ENCODE results near the gene CDH26. TPM values are rescaled to one million over a fixed set of nuclear protein-coding genes. Genes with fewer than 3 reads are reported as not detected.
A peak's percentile ranks its signal among the peaks of the same experiment; 100 is the strongest.

The CDH26 gene
- polyA plus RNA-seq, 1 donor from 2014 or later, result 0.43 TPM

DNA sequence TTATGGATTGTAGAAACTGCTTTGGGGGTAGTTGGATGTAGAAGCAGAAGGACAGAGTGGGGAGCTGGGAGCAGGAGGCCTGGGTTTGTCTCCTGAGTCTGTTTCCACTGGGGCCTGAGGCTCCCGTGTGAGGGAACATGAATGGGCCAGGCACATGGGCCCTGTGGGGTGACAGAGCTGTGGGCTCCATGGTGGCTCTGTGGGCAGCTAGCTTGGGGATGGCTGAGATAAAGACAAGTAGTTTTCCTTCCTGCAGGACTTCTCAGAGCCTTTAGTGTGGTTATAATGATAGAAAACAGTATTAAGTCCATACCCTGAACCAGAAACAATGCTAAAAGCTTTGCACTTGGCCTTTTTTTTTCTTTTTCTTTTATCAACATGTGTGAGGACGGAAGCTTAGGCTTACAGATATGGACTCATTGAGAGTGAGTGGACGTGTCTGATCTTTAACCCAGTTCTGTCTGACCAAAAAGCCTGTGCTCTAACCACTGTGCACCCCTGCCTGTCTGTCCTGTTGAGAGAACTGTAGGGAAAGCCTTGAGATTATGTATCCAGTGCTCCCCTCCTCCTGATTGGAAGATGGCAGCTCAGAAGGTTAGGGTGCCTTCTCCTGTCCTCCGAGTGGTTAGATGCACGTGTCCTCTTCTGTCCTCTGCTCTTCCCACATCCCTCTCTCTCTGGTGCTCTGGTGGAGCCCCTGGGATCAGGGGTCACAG lies 98.3 kb downstream of the CDH26 start:
- Histone ChIP-seq H3K4me2 (ENCODE audit: low read length) (no peak overlapping the region), H2AFZ (ENCODE audit: low read depth, low read length) (no peak overlapping the region), H3F3A (ENCODE audit: insufficient read depth, low read length, poor library complexity, severe bottlenecking) (no peaks in the 10 kb centered on the region), H3K79me2 (replicated peaks; ENCODE audit: insufficient read depth, low read length) (no peaks in the 10 kb centered on the region), H3K4me3 (ENCODE audit: low read length) (no peak overlapping the region), H3K27me3 (ENCODE audit: insufficient read depth, low read depth, low read length) (no peaks in the 10 kb centered on the region), H4K20me1 (ENCODE audit: insufficient read depth) (no peaks in the 10 kb centered on the region), H3K36me3 (ENCODE audit: insufficient read depth, low read length) (no peaks in the 10 kb centered on the region), H3K9me2 (ENCODE audit: insufficient read depth, low read length) (no peaks in the 10 kb centered on the region), H3K27ac (ENCODE audit: low read length) (no peak overlapping the region), H3K9ac (ENCODE audit: low read length) (no peak overlapping the region), H3K9me3 (ENCODE audit: low read length) (no peaks in the 10 kb centered on the region)
- TF ChIP-seq EP300 (conservative IDR thresholded peaks at IDR 0.05; ENCODE audit: poor library complexity, severe bottlenecking) (no peak), SMC3 (conservative IDR thresholded peaks at IDR 0.05; ENCODE audit: poor library complexity) (no peak), EZH2 (IDR thresholded peaks at IDR 0.05; ENCODE audit: borderline replicate concordance, insufficient read depth, low read length, poor library complexity, severe bottlenecking) (no peak), POLR2AphosphoS5 (IDR thresholded peaks at IDR 0.05) (no peak), RAD21 (conservative IDR thresholded peaks at IDR 0.05) (no peak), TAF1 (IDR thresholded peaks at IDR 0.05; ENCODE audit: low read depth) (no peak), MXI1 (conservative IDR thresholded peaks at IDR 0.05; ENCODE audit: poor library complexity, severe bottlenecking) (no peak)
- TF ChIP-seq, protein P1, sequence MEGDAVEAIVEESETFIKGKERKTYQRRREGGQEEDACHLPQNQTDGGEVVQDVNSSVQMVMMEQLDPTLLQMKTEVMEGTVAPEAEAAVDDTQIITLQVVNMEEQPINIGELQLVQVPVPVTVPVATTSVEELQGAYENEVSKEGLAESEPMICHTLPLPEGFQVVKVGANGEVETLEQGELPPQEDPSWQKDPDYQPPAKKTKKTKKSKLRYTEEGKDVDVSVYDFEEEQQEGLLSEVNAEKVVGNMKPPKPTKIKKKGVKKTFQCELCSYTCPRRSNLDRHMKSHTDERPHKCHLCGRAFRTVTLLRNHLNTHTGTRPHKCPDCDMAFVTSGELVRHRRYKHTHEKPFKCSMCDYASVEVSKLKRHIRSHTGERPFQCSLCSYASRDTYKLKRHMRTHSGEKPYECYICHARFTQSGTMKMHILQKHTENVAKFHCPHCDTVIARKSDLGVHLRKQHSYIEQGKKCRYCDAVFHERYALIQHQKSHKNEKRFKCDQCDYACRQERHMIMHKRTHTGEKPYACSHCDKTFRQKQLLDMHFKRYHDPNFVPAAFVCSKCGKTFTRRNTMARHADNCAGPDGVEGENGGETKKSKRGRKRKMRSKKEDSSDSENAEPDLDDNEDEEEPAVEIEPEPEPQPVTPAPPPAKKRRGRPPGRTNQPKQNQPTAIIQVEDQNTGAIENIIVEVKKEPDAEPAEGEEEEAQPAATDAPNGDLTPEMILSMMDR (IDR thresholded peaks at IDR 0.05; ENCODE audit: poor library complexity, severe bottlenecking), result no peak
- TF ChIP-seq, protein P2, sequence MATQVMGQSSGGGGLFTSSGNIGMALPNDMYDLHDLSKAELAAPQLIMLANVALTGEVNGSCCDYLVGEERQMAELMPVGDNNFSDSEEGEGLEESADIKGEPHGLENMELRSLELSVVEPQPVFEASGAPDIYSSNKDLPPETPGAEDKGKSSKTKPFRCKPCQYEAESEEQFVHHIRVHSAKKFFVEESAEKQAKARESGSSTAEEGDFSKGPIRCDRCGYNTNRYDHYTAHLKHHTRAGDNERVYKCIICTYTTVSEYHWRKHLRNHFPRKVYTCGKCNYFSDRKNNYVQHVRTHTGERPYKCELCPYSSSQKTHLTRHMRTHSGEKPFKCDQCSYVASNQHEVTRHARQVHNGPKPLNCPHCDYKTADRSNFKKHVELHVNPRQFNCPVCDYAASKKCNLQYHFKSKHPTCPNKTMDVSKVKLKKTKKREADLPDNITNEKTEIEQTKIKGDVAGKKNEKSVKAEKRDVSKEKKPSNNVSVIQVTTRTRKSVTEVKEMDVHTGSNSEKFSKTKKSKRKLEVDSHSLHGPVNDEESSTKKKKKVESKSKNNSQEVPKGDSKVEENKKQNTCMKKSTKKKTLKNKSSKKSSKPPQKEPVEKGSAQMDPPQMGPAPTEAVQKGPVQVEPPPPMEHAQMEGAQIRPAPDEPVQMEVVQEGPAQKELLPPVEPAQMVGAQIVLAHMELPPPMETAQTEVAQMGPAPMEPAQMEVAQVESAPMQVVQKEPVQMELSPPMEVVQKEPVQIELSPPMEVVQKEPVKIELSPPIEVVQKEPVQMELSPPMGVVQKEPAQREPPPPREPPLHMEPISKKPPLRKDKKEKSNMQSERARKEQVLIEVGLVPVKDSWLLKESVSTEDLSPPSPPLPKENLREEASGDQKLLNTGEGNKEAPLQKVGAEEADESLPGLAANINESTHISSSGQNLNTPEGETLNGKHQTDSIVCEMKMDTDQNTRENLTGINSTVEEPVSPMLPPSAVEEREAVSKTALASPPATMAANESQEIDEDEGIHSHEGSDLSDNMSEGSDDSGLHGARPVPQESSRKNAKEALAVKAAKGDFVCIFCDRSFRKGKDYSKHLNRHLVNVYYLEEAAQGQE (IDR thresholded peaks at IDR 0.05; ENCODE audit: borderline replicate concordance), result no peak

DNA sequence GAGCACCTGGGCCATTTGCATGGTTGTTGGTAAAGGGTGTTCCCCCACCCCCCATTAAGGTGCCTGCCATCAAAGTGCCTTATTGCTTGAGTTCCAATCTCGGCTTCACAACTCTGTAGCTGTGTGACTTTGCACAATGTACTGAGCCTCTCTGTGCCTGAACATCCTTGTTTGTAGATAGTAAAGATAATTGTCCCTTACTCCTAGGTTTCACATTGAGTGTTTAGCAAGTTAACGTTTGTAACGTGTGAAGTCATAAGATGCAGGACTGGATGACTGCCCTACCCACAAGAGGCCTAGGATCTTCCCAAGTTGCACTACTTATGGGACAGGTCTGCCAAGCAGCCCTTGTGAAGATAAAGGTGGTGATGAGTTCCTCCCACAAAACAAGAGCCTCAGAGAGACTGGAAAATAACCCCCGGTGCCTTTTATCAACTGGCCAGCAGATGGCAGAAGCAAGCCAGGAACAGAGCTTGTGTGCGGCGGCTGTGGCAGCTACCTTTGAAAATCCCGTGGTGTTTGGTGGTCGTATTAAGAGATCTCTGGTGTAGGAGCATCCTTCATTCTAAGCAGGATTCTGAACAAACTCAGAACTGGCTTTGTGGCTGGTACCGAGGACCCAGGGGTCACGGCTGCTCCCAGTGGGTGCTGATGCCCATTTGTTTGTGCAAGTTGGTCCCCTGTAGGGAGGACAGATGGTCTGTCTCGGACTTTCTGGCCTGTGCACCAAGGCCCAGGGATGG lies 99.1 kb downstream of the CDH26 start:
- H3F3A ChIP-seq (ENCODE audit: insufficient read depth, low read length, poor library complexity, severe bottlenecking), result no peaks in the 10 kb centered on the region
- H3K9ac ChIP-seq (ENCODE audit: low read length), result no peak overlapping the region
- H4K20me1 ChIP-seq (ENCODE audit: insufficient read depth), result no peaks in the 10 kb centered on the region
- H3K4me3 ChIP-seq (ENCODE audit: low read length), result no peak overlapping the region
- no peaks in the 10 kb centered on the region for H3K79me2 ChIP-seq (replicated peaks; ENCODE audit: insufficient read depth, low read length)
- H2AFZ ChIP-seq (ENCODE audit: low read depth, low read length), result no peak overlapping the region
- no peak overlapping the region for H3K4me2 ChIP-seq (ENCODE audit: low read length)
- TF ChIP-seq SMC3 (conservative IDR thresholded peaks at IDR 0.05; ENCODE audit: poor library complexity) (peak; percentile 96), POLR2AphosphoS5 (IDR thresholded peaks at IDR 0.05) (no peak), RAD21 (conservative IDR thresholded peaks at IDR 0.05) (peak; percentile 98)
- TF ChIP-seq, protein P1 (IDR thresholded peaks at IDR 0.05; ENCODE audit: poor library complexity, severe bottlenecking), result peak; percentile 94
- H3K9me3 ChIP-seq (ENCODE audit: low read length), result no peaks in the 10 kb centered on the region
- peak overlapping the region; percentile 45 for H3K27ac ChIP-seq (ENCODE audit: low read length)
- no peaks in the 10 kb centered on the region for H3K9me2 ChIP-seq (ENCODE audit: insufficient read depth, low read length)
- H3K27me3 ChIP-seq (ENCODE audit: insufficient read depth, low read depth, low read length), result no peaks in the 10 kb centered on the region
- no peaks in the 10 kb centered on the region for H3K36me3 ChIP-seq (ENCODE audit: insufficient read depth, low read length)

Measured in neural cell (in vitro differentiated cells).